ENCODE data around the gene MPDU1. TPM values are rescaled to one million over a fixed set of nuclear protein-coding genes. Genes with fewer than 3 reads are reported as not detected.

Gene MPDU1
- total RNA-seq (100 to 1,000 TPM in 1 of 2 donors, 10 to 100 TPM in 1; 71.6 to 111 TPM), polyA plus RNA-seq (100 to 1,000 TPM in 1 of 2 donors, 10 to 100 TPM in 1; 55.3 to 136 TPM)

DNA sequence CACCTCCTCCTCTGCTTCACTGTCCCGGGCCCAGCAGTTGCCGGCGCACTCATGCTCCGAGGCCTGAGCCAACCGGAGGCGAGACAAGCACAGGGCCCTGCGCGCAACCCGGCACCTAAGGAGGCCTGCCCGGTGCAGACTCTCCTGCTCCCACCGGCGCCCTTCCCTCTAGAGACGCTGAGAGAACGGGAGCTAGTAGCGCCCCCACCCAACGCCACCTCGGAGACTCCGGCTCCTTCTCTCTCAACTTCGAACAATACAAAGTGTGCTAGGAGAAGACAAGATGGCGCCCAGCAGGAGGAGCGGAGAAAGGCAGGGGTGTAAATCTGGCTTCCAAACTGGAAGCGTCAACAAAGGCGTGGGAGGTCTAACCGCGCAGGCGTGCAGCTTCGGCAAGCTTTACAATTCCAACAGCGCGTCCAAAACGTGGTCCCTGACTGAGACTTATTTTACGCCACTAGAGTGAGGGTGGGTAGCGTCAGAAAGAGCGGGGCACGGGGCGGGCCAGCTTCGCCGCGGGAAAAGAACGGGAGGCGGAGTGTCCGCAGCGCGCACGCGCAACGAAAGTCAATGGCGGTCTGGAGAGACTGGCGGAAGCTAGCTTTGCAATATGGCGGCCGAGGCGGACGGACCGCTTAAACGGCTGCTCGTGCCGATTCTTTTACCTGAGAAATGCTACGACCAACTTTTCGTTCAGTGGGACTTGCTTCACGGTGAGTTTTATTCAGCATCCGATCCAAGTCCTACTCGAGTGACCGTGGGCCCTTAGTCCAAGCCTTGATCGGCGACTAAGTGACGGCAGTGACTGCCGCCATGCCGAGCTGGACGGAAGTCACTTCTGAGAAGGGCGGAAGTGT, at the start of gene MPDU1:
Gene MPDU1, plus strand, starts transcription at position 600 of the 857 bp plus-strand sequence. Its CDS starts 11 bp downstream, at position 611.
- no peaks in the 10 kb centered on the region for H3K27me3 ChIP-seq (ENCODE audit: control insufficient read depth in 4 of 4, insufficient read depth in 4 of 4, low read length in 3 of 4)
- peak in 1 of 2 donors; percentile 23 for TF ChIP-seq RAD21 (IDR thresholded peaks at IDR 0.05)
- TF ChIP-seq HNF4G (IDR thresholded peaks at IDR 0.05): no peak
- TF ChIP-seq FOXA1 (IDR thresholded peaks at IDR 0.05): peak; percentile 66
- peak; percentile 68 for TF ChIP-seq SP1 (IDR thresholded peaks at IDR 0.05)
- TF ChIP-seq YY1 (IDR thresholded peaks at IDR 0.05): peak; percentile 100
- TF ChIP-seq TAF1 (conservative IDR thresholded peaks at IDR 0.05): peak; percentile 92
- TF ChIP-seq, protein P1, sequence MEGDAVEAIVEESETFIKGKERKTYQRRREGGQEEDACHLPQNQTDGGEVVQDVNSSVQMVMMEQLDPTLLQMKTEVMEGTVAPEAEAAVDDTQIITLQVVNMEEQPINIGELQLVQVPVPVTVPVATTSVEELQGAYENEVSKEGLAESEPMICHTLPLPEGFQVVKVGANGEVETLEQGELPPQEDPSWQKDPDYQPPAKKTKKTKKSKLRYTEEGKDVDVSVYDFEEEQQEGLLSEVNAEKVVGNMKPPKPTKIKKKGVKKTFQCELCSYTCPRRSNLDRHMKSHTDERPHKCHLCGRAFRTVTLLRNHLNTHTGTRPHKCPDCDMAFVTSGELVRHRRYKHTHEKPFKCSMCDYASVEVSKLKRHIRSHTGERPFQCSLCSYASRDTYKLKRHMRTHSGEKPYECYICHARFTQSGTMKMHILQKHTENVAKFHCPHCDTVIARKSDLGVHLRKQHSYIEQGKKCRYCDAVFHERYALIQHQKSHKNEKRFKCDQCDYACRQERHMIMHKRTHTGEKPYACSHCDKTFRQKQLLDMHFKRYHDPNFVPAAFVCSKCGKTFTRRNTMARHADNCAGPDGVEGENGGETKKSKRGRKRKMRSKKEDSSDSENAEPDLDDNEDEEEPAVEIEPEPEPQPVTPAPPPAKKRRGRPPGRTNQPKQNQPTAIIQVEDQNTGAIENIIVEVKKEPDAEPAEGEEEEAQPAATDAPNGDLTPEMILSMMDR (IDR thresholded peaks at IDR 0.05; ENCODE audit: low read depth, low read length, missing input control): no peak
- TF ChIP-seq HNF4A (conservative IDR thresholded peaks at IDR 0.05): peak; percentile 23 to 31
- TF ChIP-seq RXRA (IDR thresholded peaks at IDR 0.05): peak; percentile 17 to 45
- peak; percentile 94 to 96 for TF ChIP-seq GABPA (IDR thresholded peaks at IDR 0.05 in 1 of 2, conservative IDR thresholded peaks at IDR 0.05 in 1 of 2)
- TF ChIP-seq NR2F2 (IDR thresholded peaks at IDR 0.05): no peak
- TF ChIP-seq JUND (IDR thresholded peaks at IDR 0.05): peak in 1 of 2 donors; percentile 53
- TF ChIP-seq, protein P2, sequence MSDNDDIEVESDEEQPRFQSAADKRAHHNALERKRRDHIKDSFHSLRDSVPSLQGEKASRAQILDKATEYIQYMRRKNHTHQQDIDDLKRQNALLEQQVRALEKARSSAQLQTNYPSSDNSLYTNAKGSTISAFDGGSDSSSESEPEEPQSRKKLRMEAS (IDR thresholded peaks at IDR 0.05): peak; percentile 99
- TF ChIP-seq FOXA2 (IDR thresholded peaks at IDR 0.05): peak; percentile 52
- peak; percentile 78 to 92 for TF ChIP-seq EGR1 (IDR thresholded peaks at IDR 0.05; ENCODE audit: low read depth in 2 of 2)
- TF ChIP-seq, protein P3, sequence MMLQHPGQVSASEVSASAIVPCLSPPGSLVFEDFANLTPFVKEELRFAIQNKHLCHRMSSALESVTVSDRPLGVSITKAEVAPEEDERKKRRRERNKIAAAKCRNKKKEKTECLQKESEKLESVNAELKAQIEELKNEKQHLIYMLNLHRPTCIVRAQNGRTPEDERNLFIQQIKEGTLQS (IDR thresholded peaks at IDR 0.05): no peak
- TF ChIP-seq, protein P4, sequence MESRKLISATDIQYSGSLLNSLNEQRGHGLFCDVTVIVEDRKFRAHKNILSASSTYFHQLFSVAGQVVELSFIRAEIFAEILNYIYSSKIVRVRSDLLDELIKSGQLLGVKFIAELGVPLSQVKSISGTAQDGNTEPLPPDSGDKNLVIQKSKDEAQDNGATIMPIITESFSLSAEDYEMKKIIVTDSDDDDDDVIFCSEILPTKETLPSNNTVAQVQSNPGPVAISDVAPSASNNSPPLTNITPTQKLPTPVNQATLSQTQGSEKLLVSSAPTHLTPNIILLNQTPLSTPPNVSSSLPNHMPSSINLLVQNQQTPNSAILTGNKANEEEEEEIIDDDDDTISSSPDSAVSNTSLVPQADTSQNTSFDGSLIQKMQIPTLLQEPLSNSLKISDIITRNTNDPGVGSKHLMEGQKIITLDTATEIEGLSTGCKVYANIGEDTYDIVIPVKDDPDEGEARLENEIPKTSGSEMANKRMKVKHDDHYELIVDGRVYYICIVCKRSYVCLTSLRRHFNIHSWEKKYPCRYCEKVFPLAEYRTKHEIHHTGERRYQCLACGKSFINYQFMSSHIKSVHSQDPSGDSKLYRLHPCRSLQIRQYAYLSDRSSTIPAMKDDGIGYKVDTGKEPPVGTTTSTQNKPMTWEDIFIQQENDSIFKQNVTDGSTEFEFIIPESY (IDR thresholded peaks at IDR 0.05): peak; percentile 91
- TF ChIP-seq, protein P5, sequence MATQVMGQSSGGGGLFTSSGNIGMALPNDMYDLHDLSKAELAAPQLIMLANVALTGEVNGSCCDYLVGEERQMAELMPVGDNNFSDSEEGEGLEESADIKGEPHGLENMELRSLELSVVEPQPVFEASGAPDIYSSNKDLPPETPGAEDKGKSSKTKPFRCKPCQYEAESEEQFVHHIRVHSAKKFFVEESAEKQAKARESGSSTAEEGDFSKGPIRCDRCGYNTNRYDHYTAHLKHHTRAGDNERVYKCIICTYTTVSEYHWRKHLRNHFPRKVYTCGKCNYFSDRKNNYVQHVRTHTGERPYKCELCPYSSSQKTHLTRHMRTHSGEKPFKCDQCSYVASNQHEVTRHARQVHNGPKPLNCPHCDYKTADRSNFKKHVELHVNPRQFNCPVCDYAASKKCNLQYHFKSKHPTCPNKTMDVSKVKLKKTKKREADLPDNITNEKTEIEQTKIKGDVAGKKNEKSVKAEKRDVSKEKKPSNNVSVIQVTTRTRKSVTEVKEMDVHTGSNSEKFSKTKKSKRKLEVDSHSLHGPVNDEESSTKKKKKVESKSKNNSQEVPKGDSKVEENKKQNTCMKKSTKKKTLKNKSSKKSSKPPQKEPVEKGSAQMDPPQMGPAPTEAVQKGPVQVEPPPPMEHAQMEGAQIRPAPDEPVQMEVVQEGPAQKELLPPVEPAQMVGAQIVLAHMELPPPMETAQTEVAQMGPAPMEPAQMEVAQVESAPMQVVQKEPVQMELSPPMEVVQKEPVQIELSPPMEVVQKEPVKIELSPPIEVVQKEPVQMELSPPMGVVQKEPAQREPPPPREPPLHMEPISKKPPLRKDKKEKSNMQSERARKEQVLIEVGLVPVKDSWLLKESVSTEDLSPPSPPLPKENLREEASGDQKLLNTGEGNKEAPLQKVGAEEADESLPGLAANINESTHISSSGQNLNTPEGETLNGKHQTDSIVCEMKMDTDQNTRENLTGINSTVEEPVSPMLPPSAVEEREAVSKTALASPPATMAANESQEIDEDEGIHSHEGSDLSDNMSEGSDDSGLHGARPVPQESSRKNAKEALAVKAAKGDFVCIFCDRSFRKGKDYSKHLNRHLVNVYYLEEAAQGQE (IDR thresholded peaks at IDR 0.05): peak; percentile 85
- H3K36me3 ChIP-seq (ENCODE audit: control insufficient read depth in 4 of 4, insufficient read depth in 3 of 4, low read depth in 1 of 4, low read length in 3 of 4): peaks cover 4 to 9% (median 6%) of the 10 kb centered on the region in 4 donors
- H3K9me3 ChIP-seq (ENCODE audit: control insufficient read depth in 4 of 4, low read length in 3 of 4): no peaks in the 10 kb centered on the region
- peak within 1 kb of the TSS; percentile 68 to 96 for H3K9ac ChIP-seq (ENCODE audit: low read depth in 1 of 2, low read length in 2 of 2)
- DNase-seq (ENCODE audit: low spot score): peak; percentile 93
- peak within 1 kb of the TSS; percentile 78 to 96 (median 84) for H3K4me3 ChIP-seq (ENCODE audit: low read depth in 1 of 3, low read length in 3 of 3)
- peaks cover 15 to 48% (median 33%) of the 10 kb centered on the region in 4 donors for H3K4me1 ChIP-seq (ENCODE audit: control insufficient read depth in 4 of 4, insufficient read depth in 4 of 4, low read length in 3 of 4)
- WGBS: 15% methylated on average over 69 of the region's 69 CpGs
- peak within 1 kb of the TSS; percentile 94 to 95 for H3K27ac ChIP-seq (ENCODE audit: low read depth in 1 of 2, low read length in 2 of 2)
